Smooth muscle cell of the pulmonary artery (primary cell): Measurements from ENCODE around the gene RIT1. TPM values are rescaled to one million over a fixed set of nuclear protein-coding genes. Genes with fewer than 3 reads are reported as not detected.

Experiments used
- total RNA-seq: library from RNA; depleted of rRNA; stranded (reverse); fragments of >200 nt; gene quantifications from 2 replicates; pipeline ENCODE4 v1.2.3, GENCODE V29; 2014

RIT1 gene, protein sequence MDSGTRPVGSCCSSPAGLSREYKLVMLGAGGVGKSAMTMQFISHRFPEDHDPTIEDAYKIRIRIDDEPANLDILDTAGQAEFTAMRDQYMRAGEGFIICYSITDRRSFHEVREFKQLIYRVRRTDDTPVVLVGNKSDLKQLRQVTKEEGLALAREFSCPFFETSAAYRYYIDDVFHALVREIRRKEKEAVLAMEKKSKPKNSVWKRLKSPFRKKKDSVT
- total RNA-seq, result 33.6 and 39.7 TPM in 2 replicates

DNA sequence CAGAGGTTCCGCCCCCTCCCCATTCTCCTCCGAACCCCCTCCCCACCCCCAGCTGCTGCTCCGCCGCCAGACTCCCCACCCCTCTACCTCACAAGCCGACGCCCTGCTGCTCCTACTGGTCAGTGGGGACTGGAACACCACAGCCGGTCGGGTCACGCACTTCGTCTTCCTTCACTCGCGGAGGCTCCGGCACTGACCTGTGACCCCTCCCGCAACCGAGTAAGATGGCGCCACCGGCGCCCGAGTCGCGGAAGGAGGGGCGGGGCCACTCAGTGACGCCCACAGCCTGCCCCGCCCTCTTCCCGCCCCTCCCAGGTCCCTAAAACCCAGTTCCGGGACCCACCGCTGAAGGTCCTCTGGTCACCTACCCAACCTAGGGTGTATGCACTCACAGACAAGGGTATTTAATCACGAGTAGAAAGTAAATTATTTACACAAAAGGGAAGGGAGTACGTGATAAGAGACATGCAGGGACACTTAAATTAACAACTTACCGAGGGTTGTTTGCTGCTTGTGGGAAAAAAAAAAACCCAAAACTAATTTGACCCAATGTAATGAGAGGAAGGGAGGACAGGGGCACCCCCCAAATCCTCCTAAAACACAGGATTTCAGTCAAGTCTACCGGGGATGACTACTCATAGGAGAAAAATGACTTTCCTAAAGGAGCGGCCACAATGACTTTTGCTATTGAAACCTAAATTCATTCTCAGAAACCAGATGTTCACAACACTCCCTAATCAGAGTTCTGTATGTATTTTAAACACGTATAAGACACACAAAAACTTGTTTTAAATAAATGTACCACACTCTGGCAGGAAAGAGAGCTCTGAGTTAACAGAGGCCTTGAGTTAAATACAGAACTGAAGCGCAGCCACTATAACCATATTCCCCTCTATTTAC is at the start of gene RIT1:
Gene RIT1, minus strand, starts transcription at position 194 of the 900 bp plus-strand sequence. CDS start 588 bp downstream, outside the sequence.

DNA sequence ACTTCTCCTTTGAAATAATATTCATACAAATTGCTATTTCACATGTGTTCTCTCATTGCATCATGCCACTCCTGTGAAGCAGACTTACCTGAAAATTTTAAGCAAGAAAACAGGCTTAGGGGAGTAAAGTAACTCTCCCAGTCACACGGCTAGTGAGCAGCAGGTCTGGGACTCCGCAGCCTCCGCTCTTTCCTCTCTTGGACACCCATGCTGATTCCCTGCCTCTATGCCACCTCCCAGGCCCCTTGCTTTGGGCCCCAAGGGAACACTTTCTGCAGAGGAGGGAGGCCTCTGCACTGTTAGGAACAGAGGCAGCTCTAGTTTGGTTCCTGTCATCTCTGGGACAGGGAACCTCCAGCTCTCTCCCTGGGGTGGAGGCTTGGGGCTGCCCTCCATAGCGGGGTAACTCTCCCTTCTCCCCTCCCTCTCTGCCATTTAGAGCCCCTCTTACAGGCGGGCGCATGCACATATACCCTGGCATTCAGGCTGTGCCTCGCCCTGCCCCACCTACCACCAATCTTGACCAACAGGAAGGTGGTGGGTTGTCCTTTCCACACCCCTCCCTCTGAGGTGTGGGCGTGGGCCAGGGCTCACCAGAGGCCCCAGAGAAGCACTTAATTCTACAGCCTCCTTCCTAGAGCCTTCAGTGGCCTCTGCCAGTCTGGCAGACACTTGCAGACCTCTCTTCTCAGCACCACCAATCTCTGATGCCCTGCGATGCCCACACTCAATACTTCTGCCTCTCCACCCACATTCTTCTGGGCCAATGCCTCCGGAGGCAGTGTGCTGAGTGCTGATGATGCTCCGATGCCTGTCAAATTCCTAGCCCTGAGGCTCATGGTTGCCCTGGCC is 30.1 kb upstream of the RIT1 start, which contains the start of gene RXFP4:
Gene RXFP4, plus strand, starts transcription at position 646 of the 852 bp plus-strand sequence. Its CDS starts 72 bp downstream, at position 718.

DNA sequence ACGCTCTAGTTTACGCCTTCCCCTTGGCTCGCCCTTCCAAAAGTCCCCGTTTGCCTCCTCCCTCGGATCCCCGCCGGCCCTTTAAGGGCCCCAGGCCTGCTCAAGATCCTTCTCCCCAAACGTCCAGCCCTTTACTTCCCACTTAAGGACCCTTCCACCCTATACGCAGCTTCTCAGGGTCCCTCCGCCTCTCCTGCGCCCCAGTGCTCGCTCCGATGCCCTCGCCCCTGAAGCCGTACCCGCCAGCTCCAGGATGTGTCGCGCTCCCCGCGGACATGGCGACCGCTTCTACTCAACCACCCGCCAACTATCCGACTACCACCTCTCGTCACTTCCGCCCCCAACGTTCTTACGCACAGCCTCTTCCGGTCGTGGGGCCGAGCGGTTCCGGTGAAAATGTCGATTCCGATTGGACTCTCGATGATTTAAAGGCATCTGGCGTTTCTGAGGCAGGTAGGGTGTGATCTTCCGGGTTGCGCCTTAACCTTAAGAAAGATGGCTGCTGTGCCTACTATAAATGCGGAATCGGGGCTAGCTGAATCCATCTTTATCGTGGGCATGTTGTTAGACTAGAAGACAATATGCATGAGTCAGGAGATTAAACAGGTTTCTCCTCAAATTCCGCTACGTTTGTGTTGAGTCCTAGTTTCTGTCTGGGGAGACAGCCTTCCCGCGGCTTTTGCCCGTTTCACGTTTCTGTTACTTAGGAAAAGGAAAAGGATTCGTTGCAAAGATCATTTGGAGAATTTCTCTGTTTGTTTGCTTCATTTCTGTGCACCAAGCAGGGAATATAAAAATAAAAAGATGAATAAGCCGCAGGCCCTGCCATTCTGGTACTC is 23.2 kb upstream of the RIT1 start, which contains the start of gene KHDC4:
Gene KHDC4, minus strand, starts transcription at position 317 of the 839 bp plus-strand sequence. Its CDS starts 40 bp downstream, at position 277.

DNA sequence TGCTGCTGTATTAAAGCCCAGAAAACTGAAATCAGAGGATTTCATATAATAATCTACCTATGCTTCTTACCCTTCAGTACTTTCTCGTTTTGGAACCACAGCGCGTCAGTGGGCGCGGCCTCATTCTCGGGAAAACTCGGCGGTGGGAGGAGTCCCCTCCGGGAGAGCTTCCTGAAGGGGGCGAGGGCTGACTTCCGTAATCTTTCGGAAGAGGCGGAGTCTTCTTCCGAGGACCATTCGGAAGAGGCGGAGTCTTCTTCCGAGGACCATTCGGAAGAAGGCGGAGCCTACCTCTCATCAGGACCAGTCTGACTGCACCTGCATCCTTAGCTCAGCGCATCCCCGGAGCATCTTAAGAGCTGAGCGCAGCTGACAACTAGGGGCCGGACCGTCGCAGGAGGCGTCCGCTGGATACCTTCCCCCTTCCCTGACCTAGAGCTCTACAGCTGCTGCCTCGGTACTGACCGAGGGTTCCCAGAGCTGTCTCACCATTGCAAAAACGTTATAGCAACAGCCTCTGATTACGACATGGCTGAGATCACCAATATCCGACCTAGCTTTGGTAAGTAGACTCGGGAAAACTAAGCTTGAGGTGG is 51.8 kb downstream of the RIT1 start, which contains the start of gene SYT11:
Gene SYT11, plus strand, starts transcription at position 334 of the 596 bp plus-strand sequence. Its CDS starts 195 bp downstream, at position 529.

DNA sequence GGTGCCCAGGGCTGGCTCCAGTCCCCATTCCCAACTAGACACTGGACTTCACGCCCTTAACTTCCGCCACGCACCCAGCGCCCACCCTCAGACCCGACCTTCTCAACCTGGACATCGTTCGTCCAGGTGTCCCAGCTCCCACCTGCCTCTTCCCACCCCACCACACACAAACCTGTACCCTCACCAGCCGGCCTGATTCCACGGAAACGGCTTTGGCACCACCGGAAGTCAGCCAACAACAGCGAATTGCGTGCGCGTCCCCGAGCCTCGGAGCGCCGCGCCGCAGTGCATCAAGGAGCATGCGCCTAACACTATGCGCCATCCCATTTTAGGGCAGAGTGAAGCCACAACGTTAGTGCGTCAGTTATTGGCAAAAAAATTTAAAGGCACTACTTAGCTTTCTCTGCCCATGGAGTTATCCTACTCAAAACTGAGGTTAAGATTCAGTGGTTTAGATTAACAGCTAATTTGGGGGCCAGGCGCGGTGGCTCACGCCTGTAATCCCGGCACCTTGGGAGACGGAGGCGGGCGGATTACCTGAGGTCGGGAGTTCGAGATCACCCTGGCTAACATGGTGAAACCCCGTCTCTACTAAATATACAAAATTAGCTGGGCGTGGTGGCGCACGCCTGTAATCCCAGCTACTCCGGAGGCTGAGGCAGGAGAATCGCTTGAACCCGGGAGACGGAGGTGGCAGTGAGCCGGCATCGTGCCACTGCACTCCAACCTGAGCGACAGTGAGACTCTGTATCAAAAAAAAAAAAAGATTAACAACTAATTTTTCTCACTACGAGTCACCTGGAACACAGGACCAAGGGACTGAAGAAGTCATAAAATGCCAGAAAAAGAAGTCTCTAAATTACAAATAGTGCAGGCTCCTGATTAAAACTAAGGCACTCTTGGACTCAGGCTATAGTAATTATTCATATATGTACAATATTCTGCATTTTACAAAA is 53.9 kb downstream of the RIT1 start, which contains the start of gene GON4L:
Gene GON4L, minus strand, starts transcription at position 240 of the 956 bp plus-strand sequence. CDS start 3,434 bp downstream, outside the sequence.

Other genes with a start within 250 kb of the RIT1 start
- gene YY1AP1, start 222.6 kb downstream of the RIT1 start, total RNA-seq, result 33.3 and 35.3 TPM in 2 replicates
- gene DAP3, start 222.3 kb downstream of the RIT1 start, total RNA-seq, result 45.4 and 65.4 TPM in 2 replicates
- gene GON4L, start 54.1 kb downstream of the RIT1 start, total RNA-seq, result 31.5 and 34.3 TPM in 2 replicates
- 82.2 and 88.3 TPM in 2 replicates for gene SYT11, start 51.8 kb downstream of the RIT1 start, total RNA-seq
- 20.3 and 25.9 TPM in 2 replicates for gene KHDC4, start 23.1 kb upstream of the RIT1 start, total RNA-seq
- gene RXFP4, start 30.3 kb upstream of the RIT1 start, total RNA-seq, result 0.07 TPM in 1 of 2 replicates, not detected in the other
- 136 and 173 TPM in 2 replicates for gene ARHGEF2, start 67.2 kb upstream of the RIT1 start, total RNA-seq
- 250 and 314 TPM in 2 replicates for gene SSR2, start 109.6 kb upstream of the RIT1 start, total RNA-seq
- 15.6 and 21.3 TPM in 2 replicates for gene UBQLN4, start 142.4 kb upstream of the RIT1 start, total RNA-seq
- gene LAMTOR2, start 143.4 kb upstream of the RIT1 start, total RNA-seq, result 47.6 and 56.5 TPM in 2 replicates
- gene RAB25, start 149.8 kb upstream of the RIT1 start, total RNA-seq, result not detected in 2 replicates
- gene MEX3A, start 171.1 kb upstream of the RIT1 start, total RNA-seq, result 1.2 and 4.1 TPM in 2 replicates
- gene LMNA, start 203.4 kb upstream of the RIT1 start, total RNA-seq, result 1,049 and 1,502 TPM in 2 replicates
- gene SEMA4A, start 242.2 kb upstream of the RIT1 start, total RNA-seq, result 1.6 and 2.7 TPM in 2 replicates